ENCODE results near the gene MGAT4C.
"Not testable (repeated sequence)": the region's sequence is repeated elsewhere in the genome, so short reads cannot be mapped to it uniquely, and the experiment has no call there.

MGAT4C gene

DNA sequence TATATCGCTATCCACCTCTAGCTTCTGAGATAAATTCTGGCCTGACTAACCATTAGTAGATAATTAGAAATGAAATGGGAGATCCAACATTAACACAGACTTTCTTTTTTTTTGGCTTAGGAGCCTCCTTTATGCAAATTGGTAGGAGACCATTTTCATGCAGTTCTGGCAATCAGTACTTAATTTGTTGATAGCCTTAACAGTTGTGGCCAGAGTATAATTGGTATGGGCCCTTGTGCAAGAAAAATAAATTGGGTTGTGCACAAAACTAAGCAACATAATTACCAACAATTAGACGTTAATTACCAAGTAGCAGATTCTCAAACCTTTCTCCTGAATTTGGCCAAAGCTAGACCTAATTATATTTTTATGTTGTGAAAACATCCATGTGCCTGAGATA, 111.0 kb downstream of the MGAT4C start:
- no peaks in the 10 kb centered on the region for H3K36me3 ChIP-seq (ENCODE audit: control insufficient read depth, insufficient read depth, low read length)
- no peak overlapping the region for H3K27ac ChIP-seq (ENCODE audit: insufficient read depth, low read length, poor library complexity, severe bottlenecking)
- H3K4me1 ChIP-seq (ENCODE audit: control insufficient read depth, insufficient read depth, low read length, poor library complexity, severe bottlenecking): no peaks in the 10 kb centered on the region
- H3K9me3 ChIP-seq (ENCODE audit: control insufficient read depth, low read length): no peaks in the 10 kb centered on the region
- no peak overlapping the region for H3K4me3 ChIP-seq (ENCODE audit: insufficient read depth, low read depth, low read length, poor library complexity, severe bottlenecking)
- no peak for DNase-seq
- no peaks in the 10 kb centered on the region for H3K27me3 ChIP-seq (replicated peaks; ENCODE audit: control insufficient read depth, insufficient read depth, low read length, poor library complexity, severe bottlenecking)

DNA sequence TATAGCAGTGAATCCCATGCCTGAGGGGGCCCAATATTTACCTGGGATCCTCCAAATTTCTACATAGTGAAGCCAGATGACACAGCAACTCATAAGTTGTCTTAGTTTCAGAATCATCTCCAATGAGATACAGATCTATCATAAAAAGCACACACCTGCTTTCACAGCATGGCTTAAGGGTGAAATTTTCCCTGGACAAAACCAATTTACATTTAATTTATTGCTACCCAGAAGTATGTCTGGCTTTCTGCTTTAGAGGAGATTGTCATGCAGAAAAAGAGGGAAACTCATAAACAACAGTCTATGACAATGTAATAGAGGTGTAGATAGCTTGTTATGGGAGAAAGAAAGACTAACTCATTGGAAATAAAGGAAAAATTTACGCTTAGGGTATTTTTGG, 113.0 kb downstream of the MGAT4C start:
- Histone ChIP-seq H3K27me3 (replicated peaks; ENCODE audit: control insufficient read depth, insufficient read depth, low read length, poor library complexity, severe bottlenecking) (no peaks in the 10 kb centered on the region), H3K4me1 (ENCODE audit: control insufficient read depth, insufficient read depth, low read length, poor library complexity, severe bottlenecking) (no peaks in the 10 kb centered on the region), H3K27ac (ENCODE audit: insufficient read depth, low read length, poor library complexity, severe bottlenecking) (no peak overlapping the region), H3K36me3 (ENCODE audit: control insufficient read depth, insufficient read depth, low read length) (no peaks in the 10 kb centered on the region), H3K4me3 (ENCODE audit: insufficient read depth, low read depth, low read length, poor library complexity, severe bottlenecking) (no peak overlapping the region), H3K9me3 (ENCODE audit: control insufficient read depth, low read length) (no peaks in the 10 kb centered on the region)
- no peak for DNase-seq

DNA sequence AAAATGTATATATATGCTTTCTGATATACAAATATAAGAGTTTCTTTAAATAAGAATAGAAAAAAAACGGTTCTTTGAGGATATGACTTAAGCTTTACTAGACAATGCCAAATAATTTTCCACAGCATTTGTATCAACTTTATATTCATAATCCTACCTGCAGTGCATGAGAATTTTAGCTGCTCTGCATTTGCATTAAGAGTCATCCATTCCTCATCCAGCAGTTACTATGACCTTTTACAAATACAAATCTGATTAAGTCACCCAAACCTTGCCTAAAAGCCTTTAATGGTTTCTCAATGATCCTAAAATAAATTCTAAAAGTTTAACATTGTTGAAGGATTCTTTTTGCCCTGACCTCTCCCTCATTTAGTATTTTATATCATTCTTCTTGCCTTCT, 116.5 kb downstream of the MGAT4C start:
- H3K9me3 ChIP-seq (ENCODE audit: control insufficient read depth, low read length): no peaks in the 10 kb centered on the region
- no peaks in the 10 kb centered on the region for H3K4me1 ChIP-seq (ENCODE audit: control insufficient read depth, insufficient read depth, low read length, poor library complexity, severe bottlenecking)
- H3K36me3 ChIP-seq (ENCODE audit: control insufficient read depth, insufficient read depth, low read length): no peaks in the 10 kb centered on the region
- DNase-seq: no peak
- no peak overlapping the region for H3K4me3 ChIP-seq (ENCODE audit: insufficient read depth, low read depth, low read length, poor library complexity, severe bottlenecking)
- no peak overlapping the region for H3K27ac ChIP-seq (ENCODE audit: insufficient read depth, low read length, poor library complexity, severe bottlenecking)
- no peaks in the 10 kb centered on the region for H3K27me3 ChIP-seq (replicated peaks; ENCODE audit: control insufficient read depth, insufficient read depth, low read length, poor library complexity, severe bottlenecking)

DNA sequence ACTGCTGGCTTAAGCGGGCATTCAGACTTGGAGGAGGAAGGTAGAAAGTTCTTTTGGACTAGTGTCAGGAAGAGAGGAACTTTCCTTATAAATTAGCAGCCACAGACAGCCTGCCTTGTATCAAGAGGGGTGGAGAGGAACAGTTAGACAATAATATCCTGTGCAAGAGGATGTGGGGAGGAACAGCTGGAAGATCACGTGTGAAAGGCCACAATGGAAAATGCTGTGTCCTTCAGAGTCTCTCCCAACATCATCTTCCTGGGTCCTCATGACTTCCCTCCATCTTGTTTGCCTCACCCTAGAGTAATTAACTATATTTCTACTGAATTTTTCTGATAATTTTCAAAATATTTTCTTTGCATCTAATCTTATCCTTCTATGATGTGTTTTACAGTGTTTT, 117.4 kb downstream of the MGAT4C start:
- Histone ChIP-seq H3K4me3 (ENCODE audit: insufficient read depth, low read depth, low read length, poor library complexity, severe bottlenecking) (no peak overlapping the region), H3K9me3 (ENCODE audit: control insufficient read depth, low read length) (no peaks in the 10 kb centered on the region), H3K27ac (ENCODE audit: insufficient read depth, low read length, poor library complexity, severe bottlenecking) (no peak overlapping the region), H3K27me3 (replicated peaks; ENCODE audit: control insufficient read depth, insufficient read depth, low read length, poor library complexity, severe bottlenecking) (no peaks in the 10 kb centered on the region), H3K36me3 (ENCODE audit: control insufficient read depth, insufficient read depth, low read length) (no peaks in the 10 kb centered on the region), H3K4me1 (ENCODE audit: control insufficient read depth, insufficient read depth, low read length, poor library complexity, severe bottlenecking) (no peaks in the 10 kb centered on the region)
- DNase-seq: no peak

DNA sequence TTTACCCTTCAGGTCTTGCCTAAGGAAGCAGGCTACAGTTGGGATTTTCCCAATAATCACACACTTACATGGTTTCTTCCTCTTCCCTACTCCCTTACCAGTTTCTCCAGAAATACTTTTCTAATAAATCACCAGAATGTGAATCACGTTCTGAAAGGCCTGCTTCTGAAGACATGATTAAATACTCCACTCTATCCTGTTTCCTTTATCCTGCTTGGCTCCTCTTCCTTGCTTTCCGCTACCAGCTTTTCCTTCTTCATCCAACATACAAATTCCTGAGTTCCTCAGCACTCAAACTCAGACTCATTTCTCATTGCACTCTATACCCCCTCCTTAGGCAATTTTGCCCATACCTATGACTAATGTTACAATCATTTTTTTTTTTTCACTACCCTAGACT, 118.3 kb downstream of the MGAT4C start:
- Histone ChIP-seq H3K4me1 (ENCODE audit: control insufficient read depth, insufficient read depth, low read length, poor library complexity, severe bottlenecking) (no peaks in the 10 kb centered on the region), H3K27me3 (replicated peaks; ENCODE audit: control insufficient read depth, insufficient read depth, low read length, poor library complexity, severe bottlenecking) (no peaks in the 10 kb centered on the region), H3K9me3 (ENCODE audit: control insufficient read depth, low read length) (no peaks in the 10 kb centered on the region), H3K27ac (ENCODE audit: insufficient read depth, low read length, poor library complexity, severe bottlenecking) (no peak overlapping the region), H3K4me3 (ENCODE audit: insufficient read depth, low read depth, low read length, poor library complexity, severe bottlenecking) (no peak overlapping the region), H3K36me3 (ENCODE audit: control insufficient read depth, insufficient read depth, low read length) (no peaks in the 10 kb centered on the region)
- DNase-seq: no peak

DNA sequence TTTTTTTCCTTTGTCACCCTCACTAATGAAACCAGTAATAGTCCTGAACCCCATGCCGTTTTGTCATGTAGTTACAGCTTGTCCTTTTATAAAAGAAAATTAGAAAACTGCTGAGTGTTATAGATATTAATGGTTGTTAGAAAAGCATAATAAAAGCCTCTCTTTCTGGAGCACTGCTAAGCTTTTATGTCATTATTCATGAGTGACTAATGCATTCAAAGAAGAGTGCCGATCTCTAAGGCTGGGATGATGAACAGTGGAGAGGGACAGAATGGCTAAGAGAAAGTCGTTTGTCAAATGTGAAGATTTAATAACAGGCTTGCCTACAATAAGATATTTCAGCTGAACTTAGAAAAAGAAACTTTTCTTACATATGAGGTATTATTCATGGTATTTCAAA, 121.6 kb downstream of the MGAT4C start:
- Histone ChIP-seq H3K27ac (ENCODE audit: insufficient read depth, low read length, poor library complexity, severe bottlenecking) (no peak overlapping the region), H3K4me3 (ENCODE audit: insufficient read depth, low read depth, low read length, poor library complexity, severe bottlenecking) (no peak overlapping the region), H3K4me1 (ENCODE audit: control insufficient read depth, insufficient read depth, low read length, poor library complexity, severe bottlenecking) (no peaks in the 10 kb centered on the region), H3K36me3 (ENCODE audit: control insufficient read depth, insufficient read depth, low read length) (no peaks in the 10 kb centered on the region), H3K27me3 (replicated peaks; ENCODE audit: control insufficient read depth, insufficient read depth, low read length, poor library complexity, severe bottlenecking) (no peaks in the 10 kb centered on the region), H3K9me3 (ENCODE audit: control insufficient read depth, low read length) (no peaks in the 10 kb centered on the region)
- no peak for DNase-seq

DNA sequence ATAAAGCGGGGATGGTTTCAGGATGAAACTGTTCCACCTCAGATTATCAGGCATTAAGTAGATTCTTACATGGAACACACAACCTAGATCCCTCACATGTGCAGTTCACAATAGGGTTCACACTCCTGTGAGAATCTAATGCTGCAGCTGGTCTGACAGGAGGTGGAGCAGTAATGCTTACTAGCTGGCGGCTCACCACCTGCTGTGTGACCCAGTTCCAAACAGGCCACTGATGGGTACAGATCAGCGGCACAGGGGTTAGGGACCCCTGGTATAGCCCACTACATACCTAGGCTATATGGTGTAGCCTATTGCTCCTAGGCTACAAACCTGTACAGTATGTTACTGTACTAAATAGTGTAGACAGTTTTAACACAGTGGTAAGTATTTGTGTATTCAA, 129.3 kb downstream of the MGAT4C start:
- not testable (repeated sequence) for DNase-seq; H3K27me3 ChIP-seq (replicated peaks; ENCODE audit: control insufficient read depth, insufficient read depth, low read length, poor library complexity, severe bottlenecking); H3K4me1 ChIP-seq (ENCODE audit: control insufficient read depth, insufficient read depth, low read length, poor library complexity, severe bottlenecking); H3K27ac ChIP-seq (ENCODE audit: insufficient read depth, low read length, poor library complexity, severe bottlenecking); H3K36me3 ChIP-seq (ENCODE audit: control insufficient read depth, insufficient read depth, low read length); H3K4me3 ChIP-seq (ENCODE audit: insufficient read depth, low read depth, low read length, poor library complexity, severe bottlenecking); H3K9me3 ChIP-seq (ENCODE audit: control insufficient read depth, low read length)

DNA sequence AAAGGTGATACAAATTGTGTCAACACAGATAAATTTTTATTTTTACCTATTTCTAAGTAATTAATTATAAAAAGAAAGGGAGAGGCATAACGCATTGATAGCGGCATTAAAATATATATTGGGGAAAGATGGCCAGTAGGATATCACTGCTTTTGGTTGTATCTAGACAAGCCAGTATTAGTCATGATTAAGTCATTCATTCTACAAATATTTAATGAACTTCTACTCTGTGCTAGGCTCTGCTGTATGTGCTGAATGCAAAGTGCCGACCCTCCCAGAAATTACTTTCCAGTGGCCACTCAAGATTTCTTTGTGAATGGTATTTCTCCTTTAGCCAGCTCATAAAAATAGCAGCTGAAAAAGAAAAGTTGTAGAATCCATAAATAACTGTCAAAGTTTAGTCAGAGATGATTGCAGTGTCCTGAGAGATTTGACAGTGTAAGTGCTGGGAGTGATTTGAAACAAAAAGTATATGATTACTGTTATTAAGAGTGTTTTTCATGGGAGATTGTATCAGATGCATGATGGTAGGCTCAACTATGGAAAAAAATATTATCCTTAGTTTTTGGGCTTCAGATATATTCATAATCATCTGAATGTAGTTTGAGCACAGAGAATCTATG, 133.2 kb downstream of the MGAT4C start:
- DNase-seq: no peak
- no peaks in the 10 kb centered on the region for H3K27me3 ChIP-seq (replicated peaks; ENCODE audit: control insufficient read depth, insufficient read depth, low read length, poor library complexity, severe bottlenecking)
- H3K9me3 ChIP-seq (ENCODE audit: control insufficient read depth, low read length): no peaks in the 10 kb centered on the region
- H3K27ac ChIP-seq (ENCODE audit: insufficient read depth, low read length, poor library complexity, severe bottlenecking): no peak overlapping the region
- H3K4me1 ChIP-seq (ENCODE audit: control insufficient read depth, insufficient read depth, low read length, poor library complexity, severe bottlenecking): no peaks in the 10 kb centered on the region
- H3K36me3 ChIP-seq (ENCODE audit: control insufficient read depth, insufficient read depth, low read length): no peaks in the 10 kb centered on the region
- H3K4me3 ChIP-seq (ENCODE audit: insufficient read depth, low read depth, low read length, poor library complexity, severe bottlenecking): no peak overlapping the region

DNA sequence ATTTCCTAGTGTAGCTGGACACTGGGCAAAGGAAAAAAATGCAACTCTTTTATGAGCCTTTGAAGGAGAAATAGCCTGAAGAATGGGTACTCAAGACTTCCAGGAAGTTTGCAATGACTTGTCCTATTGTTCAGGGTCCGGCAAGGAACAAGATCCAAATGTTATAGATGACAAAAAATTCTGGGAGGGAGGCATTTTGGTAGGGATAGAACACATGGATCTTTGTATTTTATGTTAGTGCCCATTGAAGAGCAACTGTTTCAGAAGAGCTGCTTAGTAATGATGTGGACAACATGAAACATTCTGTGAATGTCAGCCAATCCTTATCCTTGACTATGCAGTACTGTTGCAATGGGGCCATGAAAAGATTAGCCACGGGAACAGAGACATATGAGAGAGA, 138.0 kb downstream of the MGAT4C start:
- Histone ChIP-seq H3K27me3 (replicated peaks; ENCODE audit: control insufficient read depth, insufficient read depth, low read length, poor library complexity, severe bottlenecking) (no peaks in the 10 kb centered on the region), H3K27ac (ENCODE audit: insufficient read depth, low read length, poor library complexity, severe bottlenecking) (no peak overlapping the region), H3K36me3 (ENCODE audit: control insufficient read depth, insufficient read depth, low read length) (no peaks in the 10 kb centered on the region), H3K9me3 (ENCODE audit: control insufficient read depth, low read length) (peaks cover 3% of the 10 kb centered on the region), H3K4me1 (ENCODE audit: control insufficient read depth, insufficient read depth, low read length, poor library complexity, severe bottlenecking) (no peaks in the 10 kb centered on the region), H3K4me3 (ENCODE audit: insufficient read depth, low read depth, low read length, poor library complexity, severe bottlenecking) (no peak overlapping the region)
- no peak for DNase-seq

DNA sequence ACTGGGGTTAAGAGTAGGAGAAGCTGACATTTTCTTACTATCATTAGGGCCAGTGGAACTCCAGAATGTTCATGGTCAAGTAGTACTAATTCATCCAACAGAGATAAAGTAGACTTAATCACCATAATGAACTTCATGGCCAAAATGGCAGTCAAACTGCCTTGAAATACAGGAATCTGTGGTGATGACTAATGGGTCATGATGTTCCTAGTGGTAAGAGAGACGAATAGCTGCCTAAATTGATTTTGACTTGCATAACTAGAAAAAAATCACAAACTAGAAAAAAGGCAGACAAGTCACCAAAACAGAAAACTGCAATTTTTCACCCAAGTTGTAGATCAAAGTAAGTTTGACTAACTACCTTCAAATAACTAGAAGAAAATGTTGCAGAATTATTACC, 138.5 kb downstream of the MGAT4C start:
- DNase-seq: no peak
- no peaks in the 10 kb centered on the region for H3K36me3 ChIP-seq (ENCODE audit: control insufficient read depth, insufficient read depth, low read length)
- H3K27ac ChIP-seq (ENCODE audit: insufficient read depth, low read length, poor library complexity, severe bottlenecking): no peak overlapping the region
- no peaks in the 10 kb centered on the region for H3K4me1 ChIP-seq (ENCODE audit: control insufficient read depth, insufficient read depth, low read length, poor library complexity, severe bottlenecking)
- H3K9me3 ChIP-seq (ENCODE audit: control insufficient read depth, low read length): peaks cover 3% of the 10 kb centered on the region
- no peaks in the 10 kb centered on the region for H3K27me3 ChIP-seq (replicated peaks; ENCODE audit: control insufficient read depth, insufficient read depth, low read length, poor library complexity, severe bottlenecking)
- H3K4me3 ChIP-seq (ENCODE audit: insufficient read depth, low read depth, low read length, poor library complexity, severe bottlenecking): no peak overlapping the region

DNA sequence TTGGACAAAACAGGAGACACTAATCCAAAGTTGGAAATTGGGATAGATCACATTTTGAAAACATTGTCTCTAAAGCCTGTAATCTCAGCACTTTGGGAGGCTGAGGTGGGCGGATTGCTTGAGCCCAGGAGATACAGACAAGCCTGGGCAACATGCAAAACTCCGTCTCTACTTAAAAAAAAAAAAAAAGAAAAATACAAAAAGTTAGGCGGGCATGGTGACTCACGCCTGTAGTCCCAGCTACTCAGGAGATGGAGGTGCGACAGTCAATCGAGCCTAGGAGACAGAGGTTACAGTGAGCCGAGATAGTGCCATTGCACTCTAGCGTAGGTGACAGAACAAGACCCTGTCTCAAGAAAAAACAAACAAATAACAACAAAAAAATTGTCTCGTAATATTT, 152.1 kb downstream of the MGAT4C start:
- H3K27ac ChIP-seq (ENCODE audit: insufficient read depth, low read length, poor library complexity, severe bottlenecking): no peak overlapping the region
- no peaks in the 10 kb centered on the region for H3K9me3 ChIP-seq (ENCODE audit: control insufficient read depth, low read length)
- H3K27me3 ChIP-seq (replicated peaks; ENCODE audit: control insufficient read depth, insufficient read depth, low read length, poor library complexity, severe bottlenecking): no peaks in the 10 kb centered on the region
- DNase-seq: no peak
- H3K36me3 ChIP-seq (ENCODE audit: control insufficient read depth, insufficient read depth, low read length): no peaks in the 10 kb centered on the region
- no peaks in the 10 kb centered on the region for H3K4me1 ChIP-seq (ENCODE audit: control insufficient read depth, insufficient read depth, low read length, poor library complexity, severe bottlenecking)
- no peak overlapping the region for H3K4me3 ChIP-seq (ENCODE audit: insufficient read depth, low read depth, low read length, poor library complexity, severe bottlenecking)
